ENCODE results near the gene CDKAL1.
A peak's percentile ranks its signal among the peaks of the same experiment; 100 is the strongest.

Gene CDKAL1

GRCh38 chr6:21115111-21115510 lies 580.9 kb downstream of the CDKAL1 start:
- TF ChIP-seq BACH2 (CRISPR knock-in tag; IDR thresholded peaks at IDR 0.05; ENCODE audit: borderline replicate concordance) = no peak
- no peak for TF ChIP-seq TOX (CRISPR knock-in tag; IDR thresholded peaks at IDR 0.05; ENCODE audit: borderline replicate concordance)
- peak; percentile 98 for TF ChIP-seq TSHZ2 (CRISPR knock-in tag; IDR thresholded peaks at IDR 0.05)
- TF ChIP-seq ZNF8 (CRISPR knock-in tag; IDR thresholded peaks at IDR 0.05) = peak; percentile 53
- no peak for TF ChIP-seq PPARA (CRISPR knock-in tag; IDR thresholded peaks at IDR 0.05; ENCODE audit: borderline replicate concordance)
- TF ChIP-seq ISL1 (CRISPR knock-in tag; IDR thresholded peaks at IDR 0.05) = peak; percentile 99
- peak; percentile 70 for TF ChIP-seq CREB5 (CRISPR knock-in tag; IDR thresholded peaks at IDR 0.05; ENCODE audit: low read depth)
- TF ChIP-seq TCF4 (CRISPR knock-in tag; IDR thresholded peaks at IDR 0.05; ENCODE audit: borderline replicate concordance) = peak; percentile 87
- TF ChIP-seq ZC3H10 (CRISPR knock-in tag; IDR thresholded peaks at IDR 0.05) = no peak
- TF ChIP-seq CSRNP3 (CRISPR knock-in tag; IDR thresholded peaks at IDR 0.05) = 0 out of 2 replicates have a peak, but pooled peaks have one; percentile 46
- peak; percentile 22; the same call in 1 of the 2 replicates for TF ChIP-seq ZFP3 (CRISPR knock-in tag; IDR thresholded peaks at IDR 0.05)
- no peak for TF ChIP-seq PATZ1 (CRISPR knock-in tag; IDR thresholded peaks at IDR 0.05; ENCODE audit: borderline replicate concordance)
- peak; percentile 74; the same call in 1 of the 2 replicates for TF ChIP-seq SNAI2 (CRISPR knock-in tag; IDR thresholded peaks at IDR 0.05)
- no peak for TF ChIP-seq RARB (CRISPR knock-in tag; IDR thresholded peaks at IDR 0.05)
- TF ChIP-seq GLIS3 (CRISPR knock-in tag; IDR thresholded peaks at IDR 0.05) = peak; percentile 91
- peak; percentile 55; the same call in 1 of the 2 replicates for TF ChIP-seq POU6F1 (CRISPR knock-in tag; IDR thresholded peaks at IDR 0.05; ENCODE audit: borderline replicate concordance, low read depth)
- TF ChIP-seq ZFP30 (CRISPR knock-in tag; IDR thresholded peaks at IDR 0.05) = no peak
- TF ChIP-seq ZNF565 (CRISPR knock-in tag; conservative IDR thresholded peaks at IDR 0.05; ENCODE audit: low read depth) = no peak
- TF ChIP-seq ARNTL (CRISPR knock-in tag; IDR thresholded peaks at IDR 0.05; ENCODE audit: borderline replicate concordance, low read depth) = no peak
- TF ChIP-seq CSDC2 (CRISPR knock-in tag; IDR thresholded peaks at IDR 0.05) = 0 out of 2 replicates have a peak, but pooled peaks have one; percentile 78
- TF ChIP-seq ZNF70 (CRISPR knock-in tag; IDR thresholded peaks at IDR 0.05) = 0 out of 2 replicates have a peak, but pooled peaks have one; percentile 5
- peak; percentile 59; the same call in 1 of the 2 replicates for TF ChIP-seq ESRRG (CRISPR knock-in tag; IDR thresholded peaks at IDR 0.05)
- TF ChIP-seq OSR1 (CRISPR knock-in tag; IDR thresholded peaks at IDR 0.05) = no peak
- ATAC-seq = peak; percentile 81

GRCh38 chr6:21116736-21117135 lies 582.5 kb downstream of the CDKAL1 start:
- no peak for ATAC-seq
- no peak for TF ChIP-seq OSR1 (CRISPR knock-in tag; IDR thresholded peaks at IDR 0.05)
- no peak for TF ChIP-seq ZNF70 (CRISPR knock-in tag; IDR thresholded peaks at IDR 0.05)

All from SK-N-SH treated with all-trans-retinoic acid at 6 μM for 48 hours (cell line).